Neural cell (in vitro differentiated cells): ENCODE measurements around the gene SLC16A10.
"Not testable (repeated sequence)": the region's sequence is repeated elsewhere in the genome, so short reads cannot be mapped to it uniquely, and the experiment has no call there.

ENCODE experiments used
- POLR2AphosphoS5 ChIP-seq: IDR thresholded peaks from 2 replicates; pipeline ENCODE4 v1.6.1; 2012
- TF ChIP-seq, protein P1 (sequence below): fragments of 450-650 bp; IDR thresholded peaks from 2 replicates; pipeline ENCODE4 v1.5.1; 2014; ENCODE audit warnings: antibody characterized with exemption, mild to moderate bottlenecking, moderate library complexity; ENCODE audit not compliant: poor library complexity, severe bottlenecking

DNA sequence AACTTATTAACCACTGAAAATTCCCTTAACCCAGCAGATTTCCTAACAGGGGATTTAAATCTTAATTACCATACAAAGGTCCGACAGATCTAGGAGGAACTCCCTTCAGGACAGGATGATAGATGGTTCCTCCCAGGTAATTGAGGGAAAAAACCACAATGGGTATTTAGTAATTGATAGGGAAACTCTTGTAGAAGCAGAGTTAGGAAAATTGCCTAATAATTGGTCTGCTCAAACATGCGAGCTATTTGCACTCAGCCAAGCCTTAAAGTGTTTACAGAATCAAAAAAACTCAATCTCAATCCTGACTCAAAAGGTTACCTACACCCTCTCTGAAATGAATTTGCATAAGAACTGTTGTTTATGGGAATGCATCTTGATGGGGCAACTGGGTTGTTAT lies 45.4 kb downstream of the SLC16A10 start:
- TF ChIP-seq, protein P1, sequence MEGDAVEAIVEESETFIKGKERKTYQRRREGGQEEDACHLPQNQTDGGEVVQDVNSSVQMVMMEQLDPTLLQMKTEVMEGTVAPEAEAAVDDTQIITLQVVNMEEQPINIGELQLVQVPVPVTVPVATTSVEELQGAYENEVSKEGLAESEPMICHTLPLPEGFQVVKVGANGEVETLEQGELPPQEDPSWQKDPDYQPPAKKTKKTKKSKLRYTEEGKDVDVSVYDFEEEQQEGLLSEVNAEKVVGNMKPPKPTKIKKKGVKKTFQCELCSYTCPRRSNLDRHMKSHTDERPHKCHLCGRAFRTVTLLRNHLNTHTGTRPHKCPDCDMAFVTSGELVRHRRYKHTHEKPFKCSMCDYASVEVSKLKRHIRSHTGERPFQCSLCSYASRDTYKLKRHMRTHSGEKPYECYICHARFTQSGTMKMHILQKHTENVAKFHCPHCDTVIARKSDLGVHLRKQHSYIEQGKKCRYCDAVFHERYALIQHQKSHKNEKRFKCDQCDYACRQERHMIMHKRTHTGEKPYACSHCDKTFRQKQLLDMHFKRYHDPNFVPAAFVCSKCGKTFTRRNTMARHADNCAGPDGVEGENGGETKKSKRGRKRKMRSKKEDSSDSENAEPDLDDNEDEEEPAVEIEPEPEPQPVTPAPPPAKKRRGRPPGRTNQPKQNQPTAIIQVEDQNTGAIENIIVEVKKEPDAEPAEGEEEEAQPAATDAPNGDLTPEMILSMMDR, result not testable (repeated sequence)
- not testable (repeated sequence) for TF ChIP-seq POLR2AphosphoS5
